Transverse colon (tissue), 3 donors: ENCODE results near the gene FTCDNL1.

Source experiments
- CTCF ChIP-seq, 5 experiments: fragments of 200-600 bp in 3 of 5; fragments of 450-650 bp in 2 of 5; sonication (generic) in 3 of 5; IDR thresholded peaks; 1 replicate in 2 of 5; 2 replicates in 3 of 5; pipeline ENCODE4 v1.5.1; 2016 to 2017; ENCODE audit warnings: antibody characterized with exemption in 5 of 5, inconsistent platforms in 3 of 5, mild to moderate bottlenecking in 2 of 5, moderate library complexity in 1 of 5
- EP300 ChIP-seq: sonication (generic); formaldehyde crosslinking; IDR thresholded peaks from one replicate; pipeline ENCODE4 v1.6.1; 2017; ENCODE audit warnings: antibody characterized with exemption, low read depth
- POLR2A ChIP-seq: fragments of 450-650 bp; IDR thresholded peaks from one replicate; pipeline ENCODE4 v1.6.1; 2016; ENCODE audit warnings: antibody characterized with exemption, mild to moderate bottlenecking, moderate library complexity

GRCh38 chr2:199851501-199851810 lies 464 bp upstream of the FTCDNL1 start:
- TF ChIP-seq EP300: no peak
- TF ChIP-seq POLR2A: no peak
- TF ChIP-seq CTCF (IDR thresholded peaks at IDR 0.05): no peak
